ENCODE data around the gene WSCD2. TPM values are rescaled to one million over a fixed set of nuclear protein-coding genes. Genes with fewer than 3 reads are reported as not detected.

Gene WSCD2
- not detected in 2 replicates for total RNA-seq

GRCh38 chr12:108129017-108129812, at the start of gene WSCD2:
WSCD2 (plus strand) TSS chr12:108129288; CDS start chr12:108195833, 66,545 bp downstream.

Other genes starting within 250 kb of the WSCD2 start
- not detected in 2 replicates for gene CMKLR1, start 210.0 kb downstream of the WSCD2 start, total RNA-seq